ENCODE measurements around the gene MBTPS2.
"Not testable (repeated sequence)": the region's sequence is repeated elsewhere in the genome, so short reads cannot be mapped to it uniquely, and the experiment has no call there.

The MBTPS2 gene

DNA sequence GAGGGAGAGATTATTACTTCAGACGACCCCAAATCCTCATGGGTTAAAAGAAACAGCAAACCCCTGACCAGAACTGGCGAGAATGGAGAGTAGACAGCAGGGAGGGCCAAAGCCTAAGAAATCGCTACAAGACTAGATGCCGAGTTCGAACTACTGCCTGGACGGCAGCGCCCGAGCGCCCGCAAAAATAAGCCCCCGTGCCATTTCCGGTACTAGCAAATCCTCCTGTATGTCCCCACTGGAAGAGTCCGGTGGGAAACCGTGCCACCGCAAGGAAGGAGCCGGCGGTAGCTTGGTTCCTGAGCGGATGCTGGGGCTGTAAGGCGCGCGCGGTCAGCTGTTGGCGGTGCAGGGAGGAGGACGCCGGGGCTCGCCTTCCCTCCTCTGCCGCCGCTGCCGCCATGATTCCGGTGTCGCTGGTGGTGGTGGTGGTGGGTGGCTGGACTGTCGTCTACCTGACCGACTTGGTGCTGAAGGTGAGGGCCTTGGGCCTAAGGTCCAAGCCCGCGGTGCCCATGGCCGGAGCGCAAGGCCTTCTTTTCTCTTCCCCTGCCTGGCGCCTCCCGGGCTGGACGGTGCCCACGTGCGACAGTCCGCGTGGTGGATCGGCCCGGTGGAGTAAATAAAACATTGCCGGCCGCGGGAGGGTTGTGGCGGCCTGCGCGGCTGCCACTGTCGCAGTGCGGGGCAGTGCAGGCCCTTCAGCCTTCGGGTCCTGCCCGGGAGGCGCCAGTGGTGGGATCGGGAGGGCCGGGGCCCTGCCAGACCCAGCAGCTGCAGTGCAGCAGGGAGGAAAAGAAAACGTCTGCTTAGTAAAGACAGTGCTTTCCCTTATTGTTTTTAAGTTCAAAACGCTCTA is at the start of gene MBTPS2:
TSS of gene MBTPS2 (plus strand) at position 284 of the 859 bp plus-strand sequence. CDS start at position 402, 118 bp downstream.
- peak within 1 kb of the TSS; percentile 89 for H3K4me3 Mint-ChIP-seq
- H3K4me1 Mint-ChIP-seq, result peaks cover 10% of the 10 kb centered on the region
- no peaks in the 10 kb centered on the region for H3K9me3 Mint-ChIP-seq
- no peaks in the 10 kb centered on the region for H3K27me3 Mint-ChIP-seq
- peak; percentile 79 for DNase-seq
- ATAC-seq, result peak; percentile 92
- peaks cover 6% of the 10 kb centered on the region for H3K36me3 Mint-ChIP-seq (ENCODE audit: low read depth)
- peak within 1 kb of the TSS; percentile 84 for H3K27ac Mint-ChIP-seq

- Mint-ChIP-seq H3K4me1 (no peaks in the 10 kb centered on the region), H3K36me3 (ENCODE audit: low read depth) (no peaks in the 10 kb centered on the region), H3K4me3 (no peak overlapping the region), H3K27ac (no peak overlapping the region), H3K9me3 (no peaks in the 10 kb centered on the region), H3K27me3 (no peaks in the 10 kb centered on the region)
- DNase-seq, result no peak
- ATAC-seq, result no peak
Observed at GRCh38 chrX:21798677-21799219, 40.7 kb upstream of the MBTPS2 start.

DNA sequence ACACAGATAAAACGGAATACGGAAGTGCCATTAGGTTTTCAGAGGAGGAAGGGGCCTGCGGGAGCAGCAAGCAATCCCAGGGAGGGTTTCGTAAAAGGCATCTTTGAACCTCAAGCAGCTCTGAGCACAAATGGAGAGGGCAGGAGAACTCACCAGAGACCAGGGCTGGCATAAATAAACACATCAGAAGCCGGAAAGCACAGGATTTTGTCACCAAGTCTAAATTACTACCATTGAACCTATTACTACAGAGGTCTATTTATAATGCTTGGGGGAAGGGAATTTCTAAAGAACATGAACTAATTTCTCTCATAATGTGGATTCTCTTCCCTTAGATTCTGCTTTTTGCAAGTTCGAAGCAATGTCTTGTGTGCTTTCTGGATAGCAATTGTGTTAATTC is 39.6 kb upstream of the MBTPS2 start:
- Mint-ChIP-seq H3K4me1 (no peaks in the 10 kb centered on the region), H3K9me3 (no peaks in the 10 kb centered on the region), H3K36me3 (ENCODE audit: low read depth) (no peaks in the 10 kb centered on the region), H3K4me3 (no peak overlapping the region), H3K27ac (no peak overlapping the region), H3K27me3 (no peaks in the 10 kb centered on the region)
- no peak for DNase-seq
- no peak for ATAC-seq

DNA sequence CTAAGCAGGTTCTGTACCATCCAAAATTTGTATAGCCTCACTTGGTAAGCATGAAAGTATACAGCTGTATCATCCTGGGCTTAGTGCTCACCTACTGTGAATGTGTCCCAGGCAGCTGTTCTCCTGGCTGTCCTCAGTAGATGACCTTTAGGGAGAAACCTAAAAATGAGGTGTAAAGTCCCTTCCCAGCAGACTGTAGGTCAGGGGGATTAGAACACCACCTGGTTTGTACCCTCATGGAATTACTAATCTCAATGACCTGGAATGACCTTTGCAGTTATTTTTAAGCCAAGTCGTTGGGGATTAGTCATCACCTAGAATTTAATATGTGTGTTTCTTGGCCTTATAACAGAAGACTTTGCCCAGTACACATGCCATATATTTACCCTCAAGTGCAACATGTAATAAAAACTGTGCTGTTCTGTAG is 39.1 kb upstream of the MBTPS2 start:
- no peaks in the 10 kb centered on the region for H3K27me3 Mint-ChIP-seq

DNA sequence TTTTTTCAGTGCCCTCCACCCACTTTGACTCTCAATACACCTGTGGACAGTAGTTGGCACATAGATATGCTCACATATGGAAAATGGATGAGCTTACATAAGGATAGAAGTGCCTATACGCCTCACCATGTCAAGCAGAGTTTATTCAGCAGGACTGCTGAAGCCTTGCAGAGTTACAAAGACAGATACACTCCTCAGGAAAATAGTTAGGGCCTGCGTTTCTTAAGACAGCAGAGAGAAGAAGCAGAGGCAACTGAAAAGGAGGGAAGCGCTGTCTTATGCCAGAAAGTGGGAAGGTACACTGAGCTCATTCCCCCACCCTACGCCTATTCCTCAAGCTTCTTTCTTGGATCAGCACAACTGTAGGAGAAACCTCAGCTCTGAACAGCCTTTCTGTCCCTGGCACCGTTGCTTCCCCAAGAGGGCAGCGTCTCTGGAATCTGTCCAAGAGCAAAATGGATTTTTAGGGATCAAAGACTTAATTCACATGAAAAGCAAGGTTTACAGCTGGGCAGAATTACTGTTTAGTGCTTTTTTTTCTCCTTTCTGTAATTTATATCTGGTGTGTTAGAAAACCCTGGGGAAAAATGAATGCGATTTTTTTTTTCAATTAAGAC is 37.3 kb upstream of the MBTPS2 start:
- ATAC-seq (no peak), DNase-seq (no peak)
- no peaks in the 10 kb centered on the region for H3K4me1 Mint-ChIP-seq
- no peaks in the 10 kb centered on the region for H3K9me3 Mint-ChIP-seq
- H3K4me3 Mint-ChIP-seq, result no peak overlapping the region
- H3K36me3 Mint-ChIP-seq (ENCODE audit: low read depth), result no peaks in the 10 kb centered on the region
- no peaks in the 10 kb centered on the region for H3K27me3 Mint-ChIP-seq
- H3K27ac Mint-ChIP-seq, result no peak overlapping the region

More for the DNA sequence above, 39.1 kb upstream of the MBTPS2 start:
- no peaks in the 10 kb centered on the region for H3K4me1 Mint-ChIP-seq
- no peak overlapping the region for H3K4me3 Mint-ChIP-seq
- DNase-seq (no peak), ATAC-seq (peak; percentile 66)
- no peaks in the 10 kb centered on the region for H3K9me3 Mint-ChIP-seq
- H3K27ac Mint-ChIP-seq, result no peak overlapping the region
- H3K36me3 Mint-ChIP-seq (ENCODE audit: low read depth), result no peaks in the 10 kb centered on the region

GRCh38 chrX:21802839-21803238 is 36.6 kb upstream of the MBTPS2 start:
- Mint-ChIP-seq H3K4me1 (no peaks in the 10 kb centered on the region), H3K27me3 (no peaks in the 10 kb centered on the region), H3K27ac (no peak overlapping the region), H3K4me3 (no peak overlapping the region), H3K9me3 (no peaks in the 10 kb centered on the region), H3K36me3 (ENCODE audit: low read depth) (no peaks in the 10 kb centered on the region)
- ATAC-seq (no peak), DNase-seq (no peak)

DNA sequence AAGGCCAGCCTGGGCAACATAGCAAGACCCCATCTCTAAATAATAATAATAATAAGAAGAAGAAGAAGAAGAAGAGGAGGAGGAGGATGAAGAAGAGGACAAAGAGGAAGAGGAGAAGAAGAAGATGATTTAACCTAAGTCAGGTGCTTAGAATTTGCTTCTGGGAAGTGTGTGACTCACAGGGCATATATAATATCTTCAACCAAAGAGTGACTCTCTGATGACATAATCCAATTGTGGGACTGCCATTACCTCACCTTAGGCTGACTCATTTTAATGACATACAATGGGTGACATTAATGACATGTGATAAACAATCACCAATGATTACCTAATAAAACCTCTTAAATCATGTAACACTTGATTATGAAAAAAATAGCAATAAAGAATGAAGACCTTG is 32.7 kb upstream of the MBTPS2 start:
- Mint-ChIP-seq H3K36me3 (ENCODE audit: low read depth) (no peaks in the 10 kb centered on the region), H3K4me3 (no peak overlapping the region), H3K27me3 (no peaks in the 10 kb centered on the region), H3K9me3 (no peaks in the 10 kb centered on the region), H3K4me1 (no peaks in the 10 kb centered on the region), H3K27ac (no peak overlapping the region)
- no peak for ATAC-seq
- DNase-seq, result no peak

GRCh38 chrX:21811832-21812231 is 27.6 kb upstream of the MBTPS2 start:
- no peak overlapping the region for H3K4me3 Mint-ChIP-seq

DNA sequence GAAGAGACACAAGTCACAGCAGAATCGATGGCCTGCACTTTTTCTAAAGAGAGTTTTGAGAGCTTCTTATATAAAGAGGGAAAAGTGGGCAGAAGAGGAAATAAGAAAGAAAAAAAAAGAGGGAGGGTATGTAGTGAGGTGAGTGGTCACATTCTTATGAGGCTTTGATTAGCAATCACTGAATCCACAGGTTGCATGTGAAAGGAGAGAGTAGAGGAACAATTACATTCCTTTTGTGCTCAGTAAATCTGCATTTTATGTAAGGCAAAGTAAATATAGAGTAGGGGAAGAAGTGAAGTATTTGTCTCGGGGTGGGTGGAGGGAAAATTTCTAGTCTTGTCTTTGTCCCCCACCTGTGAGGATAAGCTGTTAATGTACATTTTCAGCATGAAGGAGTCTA is 26.8 kb upstream of the MBTPS2 start:
- Mint-ChIP-seq H3K4me3 (no peak overlapping the region), H3K36me3 (ENCODE audit: low read depth) (no peaks in the 10 kb centered on the region), H3K27me3 (no peaks in the 10 kb centered on the region), H3K27ac (no peak overlapping the region), H3K9me3 (no peaks in the 10 kb centered on the region), H3K4me1 (no peaks in the 10 kb centered on the region)
- DNase-seq, result no peak
- no peak for ATAC-seq

More at GRCh38 chrX:21811832-21812231, 27.6 kb upstream of the MBTPS2 start:
- no peak for ATAC-seq
- DNase-seq, result no peak
- no peaks in the 10 kb centered on the region for H3K4me1 Mint-ChIP-seq
- no peaks in the 10 kb centered on the region for H3K9me3 Mint-ChIP-seq
- no peak overlapping the region for H3K27ac Mint-ChIP-seq
- no peaks in the 10 kb centered on the region for H3K36me3 Mint-ChIP-seq (ENCODE audit: low read depth)
- no peaks in the 10 kb centered on the region for H3K27me3 Mint-ChIP-seq

DNA sequence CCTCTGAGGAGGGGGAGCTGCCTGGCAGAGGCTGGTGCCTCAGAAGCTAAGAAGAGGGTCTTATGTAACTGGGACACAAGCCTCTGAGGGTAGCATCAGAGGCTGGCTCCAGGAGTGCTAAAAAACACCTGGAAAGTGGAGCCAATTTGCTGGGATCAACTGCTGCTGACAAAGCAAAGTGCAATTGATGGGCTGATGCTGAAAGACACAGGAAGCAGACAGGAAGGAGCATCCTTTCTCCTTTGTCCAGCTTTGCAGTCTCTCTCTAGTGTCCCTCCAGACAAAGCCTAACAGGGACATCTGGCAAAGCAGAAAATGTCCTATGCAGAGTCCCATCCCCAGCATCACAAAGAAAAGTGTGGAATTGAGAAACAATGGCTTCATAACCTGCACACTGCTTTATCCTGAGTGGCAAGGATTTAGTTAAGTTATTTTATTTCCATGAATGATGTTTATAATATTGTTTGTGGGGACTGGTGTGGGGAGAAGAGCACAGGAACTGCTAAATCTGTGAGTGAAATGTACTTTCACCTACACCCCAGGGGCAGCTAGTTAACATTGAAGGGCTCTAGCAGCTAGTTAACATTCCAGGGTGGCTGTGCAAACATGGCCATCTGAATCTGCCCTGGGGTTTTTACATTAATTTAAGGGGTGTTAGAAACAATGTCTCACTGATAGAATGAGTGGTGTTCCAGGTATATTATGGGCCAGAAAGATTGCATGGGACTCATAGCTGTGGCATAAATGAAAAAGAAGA is 25.6 kb upstream of the MBTPS2 start:
- H3K4me1 Mint-ChIP-seq, result no peaks in the 10 kb centered on the region
- H3K9me3 Mint-ChIP-seq, result no peaks in the 10 kb centered on the region
- no peak overlapping the region for H3K27ac Mint-ChIP-seq
- DNase-seq (no peak), ATAC-seq (no peak)
- no peak overlapping the region for H3K4me3 Mint-ChIP-seq
- no peaks in the 10 kb centered on the region for H3K27me3 Mint-ChIP-seq
- H3K36me3 Mint-ChIP-seq (ENCODE audit: low read depth), result no peaks in the 10 kb centered on the region

DNA sequence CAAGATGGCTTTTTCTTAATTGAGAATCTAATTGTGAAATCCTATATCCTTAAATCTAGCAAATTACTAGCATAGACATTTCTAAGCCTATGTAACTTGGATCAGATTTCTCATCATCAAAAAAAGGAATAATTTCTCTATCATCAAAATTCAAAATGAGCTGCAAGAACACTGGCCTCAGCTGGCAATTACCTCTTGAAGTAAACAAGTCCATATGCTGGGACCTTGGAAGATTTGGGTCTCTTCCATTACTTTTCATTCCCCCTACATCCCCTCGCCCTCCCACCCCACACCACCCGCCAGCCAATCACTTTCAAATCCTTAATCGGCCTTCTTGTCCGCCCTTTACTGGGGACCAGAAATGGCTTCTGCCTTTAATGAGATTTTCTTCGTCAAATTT is 23.3 kb upstream of the MBTPS2 start:
- Mint-ChIP-seq H3K27ac (no peak overlapping the region), H3K4me1 (no peaks in the 10 kb centered on the region), H3K27me3 (no peaks in the 10 kb centered on the region), H3K9me3 (no peaks in the 10 kb centered on the region), H3K4me3 (no peak overlapping the region), H3K36me3 (ENCODE audit: low read depth) (no peaks in the 10 kb centered on the region)
- DNase-seq (no peak), ATAC-seq (no peak)

DNA sequence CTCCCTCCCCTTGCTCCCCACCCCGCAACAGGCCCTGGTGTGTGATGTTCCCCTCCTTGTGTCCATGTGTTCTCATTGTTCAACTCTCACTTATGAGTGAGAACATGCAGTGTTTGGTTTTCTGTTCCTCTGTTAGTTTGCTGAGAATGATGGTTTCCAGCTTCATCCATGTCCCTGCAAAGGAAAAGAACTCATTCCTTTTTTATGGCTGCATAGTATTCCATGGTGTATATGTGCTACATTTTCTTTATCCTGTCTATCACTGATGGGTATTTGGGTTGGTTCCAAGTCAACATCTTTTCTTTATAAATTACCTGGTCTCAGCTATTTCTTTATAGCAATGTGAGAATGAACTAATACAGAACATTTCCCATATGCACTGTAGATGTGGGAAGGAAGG is 19.2 kb upstream of the MBTPS2 start:
- not testable (repeated sequence) for ATAC-seq; H3K27me3 Mint-ChIP-seq; H3K9me3 Mint-ChIP-seq; H3K4me1 Mint-ChIP-seq; DNase-seq; H3K36me3 Mint-ChIP-seq (ENCODE audit: low read depth); H3K4me3 Mint-ChIP-seq; H3K27ac Mint-ChIP-seq

DNA sequence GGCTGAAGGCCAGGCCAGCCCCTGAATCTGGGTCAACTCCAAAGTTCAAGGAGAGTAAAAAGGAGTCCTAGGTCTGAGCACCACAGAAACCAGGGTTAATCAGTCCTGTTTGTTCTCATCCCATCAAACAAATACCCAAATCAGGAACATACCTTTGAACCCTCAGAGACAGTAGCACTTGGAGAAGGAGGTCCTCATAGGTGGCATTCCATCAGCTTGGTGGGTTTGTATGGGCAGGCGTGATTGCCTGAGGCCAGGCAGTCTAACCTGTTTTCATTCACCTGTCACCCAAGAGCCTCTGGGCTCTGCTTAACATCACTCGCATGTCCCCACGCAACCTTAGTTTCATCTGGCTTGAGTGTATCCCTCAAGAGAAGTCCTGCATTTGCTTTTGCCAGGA is 17.5 kb upstream of the MBTPS2 start:
- no peak for DNase-seq
- no peak for ATAC-seq
- Mint-ChIP-seq H3K27me3 (no peaks in the 10 kb centered on the region), H3K9me3 (no peaks in the 10 kb centered on the region), H3K4me1 (no peaks in the 10 kb centered on the region), H3K27ac (no peak overlapping the region), H3K4me3 (no peak overlapping the region), H3K36me3 (ENCODE audit: low read depth) (no peaks in the 10 kb centered on the region)

GRCh38 chrX:21831496-21831895 is 7.9 kb upstream of the MBTPS2 start:
- no peaks in the 10 kb centered on the region for H3K36me3 Mint-ChIP-seq (ENCODE audit: low read depth)
- no peak for ATAC-seq
- no peak for DNase-seq
- no peak overlapping the region for H3K4me3 Mint-ChIP-seq
- no peaks in the 10 kb centered on the region for H3K9me3 Mint-ChIP-seq
- H3K27ac Mint-ChIP-seq, result no peak overlapping the region
- no peaks in the 10 kb centered on the region for H3K27me3 Mint-ChIP-seq
- H3K4me1 Mint-ChIP-seq, result no peaks in the 10 kb centered on the region

All from activated naive CD8-positive, alpha-beta T cell treated with anti-CD3 and anti-CD28 coated beads, Interleukin-2, amount 50 U/mL, for 24 hours (primary cell).